GM23338 (cell line): ENCODE data around the gene PPP1R13L.

Source experiments
- JUNB ChIP-seq: IDR thresholded peaks from one replicate; pipeline ENCODE4 v1.6.1; 2016; ENCODE audit warnings: antibody characterized with exemption; ENCODE audit not compliant: unreplicated experiment
- POLR2AphosphoS5 ChIP-seq: IDR thresholded peaks from 2 replicates; pipeline ENCODE4 v1.6.1; 2016; ENCODE audit warnings: antibody characterized with exemption, low read depth
- TF ChIP-seq, protein P1 (sequence below), 2 experiments: fragments of 200-600 bp in 1 of 2; sonication (generic) in 1 of 2; conservative IDR thresholded peaks; 2 replicates each; pipeline versions ENCODE4 v1.5.1 to v1.6.1; 2016 to 2017; ENCODE audit warnings: antibody characterized with exemption in 2 of 2, low read depth in 2 of 2, mild to moderate bottlenecking in 2 of 2, moderate library complexity in 1 of 2
- TF ChIP-seq, protein P2 (sequence below): IDR thresholded peaks from 2 replicates; pipeline ENCODE4 v1.6.1; 2016; ENCODE audit warnings: antibody characterized with exemption

DNA sequence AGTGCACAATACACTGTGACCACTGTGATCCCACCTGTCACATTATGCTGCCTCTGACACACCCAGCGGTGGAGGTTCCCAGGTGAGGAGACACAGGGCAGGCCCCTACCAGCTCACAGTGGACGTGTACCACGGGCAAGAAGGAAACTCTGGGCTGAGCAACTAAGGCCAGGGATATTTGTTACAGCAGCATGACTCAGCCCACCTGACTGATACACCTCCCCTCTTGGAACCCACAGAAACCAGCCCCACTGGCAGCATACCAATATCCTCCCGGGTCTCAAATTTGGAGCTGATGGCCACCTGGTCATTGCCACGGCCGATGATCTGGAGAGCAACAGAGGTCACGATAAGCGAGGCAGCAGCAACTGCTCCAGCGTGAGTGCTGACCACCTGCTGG, 49.5 kb downstream of the PPP1R13L start:
- TF ChIP-seq POLR2AphosphoS5, result no peak
- TF ChIP-seq, protein P1, sequence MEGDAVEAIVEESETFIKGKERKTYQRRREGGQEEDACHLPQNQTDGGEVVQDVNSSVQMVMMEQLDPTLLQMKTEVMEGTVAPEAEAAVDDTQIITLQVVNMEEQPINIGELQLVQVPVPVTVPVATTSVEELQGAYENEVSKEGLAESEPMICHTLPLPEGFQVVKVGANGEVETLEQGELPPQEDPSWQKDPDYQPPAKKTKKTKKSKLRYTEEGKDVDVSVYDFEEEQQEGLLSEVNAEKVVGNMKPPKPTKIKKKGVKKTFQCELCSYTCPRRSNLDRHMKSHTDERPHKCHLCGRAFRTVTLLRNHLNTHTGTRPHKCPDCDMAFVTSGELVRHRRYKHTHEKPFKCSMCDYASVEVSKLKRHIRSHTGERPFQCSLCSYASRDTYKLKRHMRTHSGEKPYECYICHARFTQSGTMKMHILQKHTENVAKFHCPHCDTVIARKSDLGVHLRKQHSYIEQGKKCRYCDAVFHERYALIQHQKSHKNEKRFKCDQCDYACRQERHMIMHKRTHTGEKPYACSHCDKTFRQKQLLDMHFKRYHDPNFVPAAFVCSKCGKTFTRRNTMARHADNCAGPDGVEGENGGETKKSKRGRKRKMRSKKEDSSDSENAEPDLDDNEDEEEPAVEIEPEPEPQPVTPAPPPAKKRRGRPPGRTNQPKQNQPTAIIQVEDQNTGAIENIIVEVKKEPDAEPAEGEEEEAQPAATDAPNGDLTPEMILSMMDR (conservative IDR thresholded peaks at IDR 0.05; ENCODE audit: low read depth in 2 of 2), result no peak
- no peak for TF ChIP-seq JUNB
- TF ChIP-seq, protein P2, sequence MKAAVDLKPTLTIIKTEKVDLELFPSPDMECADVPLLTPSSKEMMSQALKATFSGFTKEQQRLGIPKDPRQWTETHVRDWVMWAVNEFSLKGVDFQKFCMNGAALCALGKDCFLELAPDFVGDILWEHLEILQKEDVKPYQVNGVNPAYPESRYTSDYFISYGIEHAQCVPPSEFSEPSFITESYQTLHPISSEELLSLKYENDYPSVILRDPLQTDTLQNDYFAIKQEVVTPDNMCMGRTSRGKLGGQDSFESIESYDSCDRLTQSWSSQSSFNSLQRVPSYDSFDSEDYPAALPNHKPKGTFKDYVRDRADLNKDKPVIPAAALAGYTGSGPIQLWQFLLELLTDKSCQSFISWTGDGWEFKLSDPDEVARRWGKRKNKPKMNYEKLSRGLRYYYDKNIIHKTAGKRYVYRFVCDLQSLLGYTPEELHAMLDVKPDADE, result no peak
